Stomach (tissue), 9 donors: ENCODE measurements around the gene IFI27L1. TPM values are rescaled to one million over a fixed set of nuclear protein-coding genes. Genes with fewer than 3 reads are reported as not detected.

ENCODE experiments used
- DNase-seq, 2 donors: peaks; one replicate each; pipeline versions ENCODE4 v3.0.0 to v3.0.0-alpha.2; 2013 to 2019
- H3K27ac ChIP-seq, 5 donors: fragments of 200-600 bp in 4 of 5; sonication (generic) in 4 of 5; one replicate each; pipeline ENCODE4 v1.5.1; 2013 to 2019; ENCODE audit warnings: mild to moderate bottlenecking in 1 of 5, moderate library complexity in 1 of 5
- H3K27me3 ChIP-seq, 3 donors: fragments of 200-600 bp; sonication (generic); one replicate each; pipeline ENCODE4 v1.5.1; 2017 to 2019; ENCODE audit warnings: mixed run types in 1 of 3
- H3K36me3 ChIP-seq, 4 donors: fragments of 200-600 bp; sonication (generic); 1 replicate in 3 of 4; 2 replicates in 1 of 4; pipeline ENCODE4 v1.5.1; 2016 to 2019
- H3K4me1 ChIP-seq, 4 donors: fragments of 200-600 bp; sonication (generic); one replicate each; pipeline ENCODE4 v1.5.1; 2016 to 2019
- H3K4me3 ChIP-seq, 4 donors: fragments of 200-600 bp; sonication (generic) in 3 of 4; one replicate each; pipeline ENCODE4 v1.5.1; 2016 to 2019; ENCODE audit warnings: mild to moderate bottlenecking in 1 of 4
- H3K9me3 ChIP-seq, 4 donors: fragments of 200-600 bp; sonication (generic); one replicate each; pipeline ENCODE4 v1.5.1; 2016 to 2019
- CTCF ChIP-seq, 7 experiments: fragments of 450-650 bp in 4 of 7; fragments of 200-600 bp in 3 of 7; sonication (generic) in 3 of 7; IDR thresholded peaks; one replicate each; pipeline ENCODE4 v1.5.1; 2016 to 2019; ENCODE audit warnings: antibody characterized with exemption in 7 of 7, control low read depth in 2 of 7, mild to moderate bottlenecking in 1 of 7
- EP300 ChIP-seq: sonication (generic); formaldehyde crosslinking; IDR thresholded peaks from one replicate; pipeline ENCODE4 v1.6.1; 2017; ENCODE audit warnings: antibody characterized with exemption
- POLR2A ChIP-seq, 4 donors: fragments of 450-650 bp; IDR thresholded peaks; one replicate each; pipeline ENCODE4 v1.6.1; 2016; ENCODE audit warnings: antibody characterized with exemption in 4 of 4, control low read depth in 2 of 4, mild to moderate bottlenecking in 1 of 4, moderate library complexity in 1 of 4
- POLR2AphosphoS5 ChIP-seq, 3 donors: sonication (generic); formaldehyde crosslinking; IDR thresholded peaks; one replicate each; pipeline ENCODE4 v1.6.1; 2016; ENCODE audit warnings: antibody characterized with exemption in 3 of 3
- WGBS, 5 donors: extraction: QIAGEN DNeasy Blood & Tissue Kit in 3 of 5; methylation state at CpG; one replicate each; pipeline versions ENCODE4 v1.1.5 to v1.1.7; 2013 to 2018; 5-methylcytosine and 5-hydroxymethylcytosine counted together
- intact Hi-C: fragments of 100-400 bp; cut with DNase I; formaldehyde crosslinking; loops from one replicate; pipeline ENCODE4 v1.15.1; 2023; ENCODE audit warnings: low total_unique reads
- polyA plus RNA-seq, 3 donors: library from polyadenylated mRNA; stranded (reverse); fragments of 200-250 nt; gene quantifications; one replicate each; pipeline ENCODE4 v1.2.3, GENCODE V29; 2013
- total RNA-seq, 5 donors: library from RNA; depleted of rRNA; stranded (reverse); fragments of >200 nt; gene quantifications; one replicate each; pipeline versions ENCODE4 v1.1.0 to v1.2.3, GENCODE V29; 2014 to 2016
- donor health status: healthy with polysubstance abuse.
- donor health status: Bipolar disorder and iron deficiency.
- donor health status: healthy.

Gene IFI27L1
- total and polyA plus RNA-seq, 8 donors, result 1.6 to 33.7 (median 15.1) TPM; not detected in 1

DNA sequence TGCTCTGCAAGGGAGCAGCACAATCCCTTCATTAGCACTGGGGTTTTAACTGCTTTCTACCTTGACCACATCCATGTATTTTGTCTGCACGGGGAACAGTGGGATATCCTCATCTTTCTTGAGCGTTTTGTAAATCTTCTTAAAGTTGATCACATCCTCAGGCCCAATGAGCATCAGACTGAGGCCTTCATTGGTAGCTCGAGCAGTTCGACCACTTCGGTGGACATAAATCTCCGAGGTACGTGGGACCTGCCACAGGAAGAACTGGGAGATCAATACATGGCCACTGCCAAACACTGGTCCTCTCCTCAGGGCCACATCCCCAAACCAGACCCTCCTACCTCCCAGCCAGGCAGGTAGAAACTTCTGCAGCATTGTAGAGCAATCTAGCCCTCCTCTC, 26.2 kb upstream of the IFI27L1 start:
- 94 to 97% (median 95%) methylated on average over 7 of the region's 7 CpGs for WGBS, 5 donors
- Histone ChIP-seq H3K27me3 (no peaks in the 10 kb centered on the region), H3K9me3 (no peaks in the 10 kb centered on the region), H3K36me3 (peaks cover 82 to 100% (median 100%) of the 10 kb centered on the region in 4 donors), H3K4me1 (peaks cover 0 to 43% (median 26%) of the 10 kb centered on the region in 4 donors), H3K4me3 (no peak overlapping the region), H3K27ac (no peak overlapping the region)
- DNase-seq, result no peak
- no peak for TF ChIP-seq POLR2A (IDR thresholded peaks at IDR 0.05)
- TF ChIP-seq CTCF (IDR thresholded peaks at IDR 0.05), result no peak
- no peak for TF ChIP-seq EP300
- no peak for TF ChIP-seq POLR2AphosphoS5 (IDR thresholded peaks at IDR 0.05)
- intact Hi-C loops, result no loop called here

DNA sequence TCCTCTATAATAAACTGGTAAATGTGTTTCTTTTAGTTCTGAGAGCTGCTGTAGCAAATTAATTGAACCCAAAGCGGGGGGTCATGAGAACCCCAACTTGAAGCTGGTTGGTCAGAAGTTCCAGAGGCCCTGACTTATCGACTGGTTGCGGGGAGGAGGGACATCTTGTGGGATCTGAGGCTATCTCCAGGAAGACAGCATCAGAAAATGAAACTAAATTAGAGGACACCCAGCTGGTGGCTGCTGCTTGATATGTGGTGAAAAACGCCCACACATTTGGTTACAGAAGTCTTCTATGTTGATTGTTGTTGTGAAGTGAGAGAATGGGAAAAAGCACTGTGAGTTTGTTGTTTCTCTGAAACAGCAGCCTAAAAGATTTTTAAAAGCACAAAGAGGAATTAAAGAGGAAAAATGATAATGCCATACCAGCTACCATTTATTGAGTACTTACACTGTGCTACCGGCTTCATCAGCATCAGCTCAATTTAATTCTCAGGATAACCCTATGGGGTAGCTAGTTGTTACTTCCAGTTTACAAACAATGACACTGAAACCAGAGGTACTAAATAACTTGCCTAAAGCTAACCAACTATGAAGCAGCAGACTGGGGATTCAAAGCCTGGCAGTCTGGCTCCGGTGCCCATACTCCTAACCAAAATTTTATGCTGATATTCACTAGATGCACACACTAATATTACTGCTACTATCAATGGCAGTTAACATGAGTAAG, 24.4 kb upstream of the IFI27L1 start:
- peak in 1 of 2 donors; percentile 39 for DNase-seq
- WGBS, 5 donors, result 69 to 80% (median 78%) methylated on average over 6 of the region's 6 CpGs
- Histone ChIP-seq H3K36me3 (peaks cover 84 to 100% (median 100%) of the 10 kb centered on the region in 4 donors), H3K27ac (peak overlapping the region in 1 of 5 donors; percentile 33), H3K4me1 (peaks cover 0 to 46% (median 24%) of the 10 kb centered on the region in 4 donors), H3K27me3 (no peaks in the 10 kb centered on the region), H3K9me3 (no peaks in the 10 kb centered on the region), H3K4me3 (no peak overlapping the region)
- TF ChIP-seq POLR2AphosphoS5 (IDR thresholded peaks at IDR 0.05) (no peak), EP300 (no peak), CTCF (IDR thresholded peaks at IDR 0.05) (no peak), POLR2A (IDR thresholded peaks at IDR 0.05) (no peak)
- intact Hi-C loops, result no loop called here

GRCh38 chr14:94058128-94058673, 22.9 kb upstream of the IFI27L1 start:
- no peaks in the 10 kb centered on the region for H3K27me3 ChIP-seq
- peaks cover 75 to 96% (median 95%) of the 10 kb centered on the region in 4 donors for H3K36me3 ChIP-seq
- H3K4me3 ChIP-seq, result no peak overlapping the region
- intact Hi-C loops, result no loop called here
- peaks cover 3 to 53% (median 30%) of the 10 kb centered on the region in 4 donors for H3K4me1 ChIP-seq
- no peaks in the 10 kb centered on the region for H3K9me3 ChIP-seq
- 31 to 71% (median 55%) methylated on average over 1 of the region's 1 CpG for WGBS, 5 donors
- DNase-seq, result no peak
- TF ChIP-seq CTCF (IDR thresholded peaks at IDR 0.05) (no peak), POLR2AphosphoS5 (IDR thresholded peaks at IDR 0.05) (no peak), EP300 (no peak), POLR2A (IDR thresholded peaks at IDR 0.05) (no peak)
- H3K27ac ChIP-seq, result peak overlapping the region in 1 of 5 donors; percentile 14

- Histone ChIP-seq H3K27me3 (no peaks in the 10 kb centered on the region), H3K27ac (peak overlapping the region in 1 of 5 donors; percentile 51), H3K9me3 (no peaks in the 10 kb centered on the region), H3K36me3 (peaks cover 75 to 94% (median 92%) of the 10 kb centered on the region in 4 donors), H3K4me3 (no peak overlapping the region), H3K4me1 (peaks cover 3 to 58% (median 32%) of the 10 kb centered on the region in 4 donors)
- TF ChIP-seq EP300 (no peak), POLR2AphosphoS5 (IDR thresholded peaks at IDR 0.05) (no peak), CTCF (IDR thresholded peaks at IDR 0.05) (no peak), POLR2A (IDR thresholded peaks at IDR 0.05) (no peak)
- intact Hi-C loops, result no loop called here
- peak in 1 of 2 donors; percentile 59 for DNase-seq
- 41 to 67% (median 59%) methylated on average over 5 of the region's 5 CpGs for WGBS, 5 donors
Observed at GRCh38 chr14:94058674-94059138, 22.4 kb upstream of the IFI27L1 start.
